HG03378 (cell line): Measurements from ENCODE around the gene DARS1.
"Not testable (repeated sequence)": the region's sequence is repeated elsewhere in the genome, so short reads cannot be mapped to it uniquely, and the experiment has no call there.

ENCODE experiments used
- ATAC-seq: cut with Tn5 transposase; IDR thresholded peaks from one replicate; pipeline ENCODE4 v1.9.1; 2021; ENCODE audit warnings: mild to moderate bottlenecking, moderate library complexity; ENCODE audit not compliant: unreplicated experiment

Gene DARS1

DNA sequence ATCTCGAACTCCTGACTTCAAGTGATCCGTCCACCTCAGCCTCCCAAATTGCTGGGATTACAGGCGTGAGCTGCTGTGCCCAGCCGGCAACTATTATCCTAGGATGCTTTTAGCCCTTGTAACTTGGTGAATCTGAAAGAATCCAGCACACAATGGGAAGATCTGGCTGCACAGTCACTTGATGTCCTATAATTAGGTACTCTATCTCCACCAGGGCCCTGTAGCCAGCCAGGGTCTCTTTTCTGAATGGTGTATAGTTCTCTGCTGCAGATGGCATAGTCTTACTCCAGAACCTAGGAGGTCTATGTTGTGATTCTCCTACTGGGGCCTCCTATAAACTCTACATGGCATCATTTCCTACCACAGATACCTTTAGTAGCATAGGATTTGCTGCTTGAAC, 95.3 kb downstream of the DARS1 start:
- ATAC-seq, result no peak

DNA sequence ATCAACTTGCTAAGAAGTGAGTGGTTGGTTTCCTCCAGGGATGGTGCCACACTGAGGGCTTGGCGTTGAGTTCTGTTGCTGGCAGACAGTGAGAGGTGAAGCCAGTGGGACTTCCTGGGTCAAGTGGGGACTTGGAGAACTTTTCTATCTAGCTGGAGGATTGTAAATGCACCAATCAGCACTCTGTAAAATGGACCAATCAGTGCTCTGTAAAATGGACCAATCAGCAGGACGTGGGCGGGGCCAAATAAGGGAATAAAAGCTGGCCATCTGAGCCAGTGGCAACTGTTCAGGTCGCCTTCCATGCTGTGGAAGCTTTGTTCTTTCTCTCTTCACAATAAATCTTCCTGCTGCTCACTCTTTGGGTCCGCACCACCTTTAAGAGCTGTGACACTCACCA, 96.8 kb downstream of the DARS1 start:
- not testable (repeated sequence) for ATAC-seq

DNA sequence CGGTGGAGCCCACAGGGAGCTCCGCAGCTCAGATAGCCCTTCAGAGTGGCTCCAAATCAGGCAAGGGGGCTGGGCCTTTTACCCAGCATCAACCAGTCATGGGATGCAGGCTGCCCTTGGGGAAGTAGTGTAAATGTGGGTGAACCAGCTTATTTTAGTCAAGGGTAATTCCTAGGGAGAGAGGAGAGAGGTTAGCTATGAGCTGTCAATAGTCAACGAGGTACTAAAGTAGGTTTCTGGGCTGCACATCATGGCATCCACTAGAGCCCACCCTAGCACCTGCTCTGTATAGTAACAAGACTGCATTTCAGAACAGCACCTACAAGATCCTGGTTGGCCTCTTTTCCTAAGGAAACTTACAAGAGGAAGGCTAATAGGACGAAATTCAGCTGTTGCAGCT, 99.7 kb downstream of the DARS1 start:
- ATAC-seq, result no peak

DNA sequence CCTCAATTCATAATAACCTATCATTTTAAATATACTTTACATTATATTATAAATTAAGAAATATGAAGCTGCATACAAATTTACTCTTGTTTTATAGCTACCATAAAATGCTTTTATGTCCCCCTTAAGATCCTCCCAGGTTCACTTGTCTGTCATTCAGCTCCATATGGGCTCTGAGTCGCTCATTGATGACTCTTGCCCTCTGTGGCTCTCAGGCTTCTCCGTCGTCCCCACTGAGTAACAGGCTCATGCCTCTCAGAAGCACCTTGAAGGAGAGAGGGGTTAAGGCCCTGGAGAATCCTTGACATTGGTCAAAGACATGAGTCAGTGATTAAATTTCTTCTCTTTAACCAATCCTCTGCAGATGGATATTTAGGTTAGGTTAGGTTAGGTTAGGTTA, 103.0 kb downstream of the DARS1 start:
- ATAC-seq, result no peak

DNA sequence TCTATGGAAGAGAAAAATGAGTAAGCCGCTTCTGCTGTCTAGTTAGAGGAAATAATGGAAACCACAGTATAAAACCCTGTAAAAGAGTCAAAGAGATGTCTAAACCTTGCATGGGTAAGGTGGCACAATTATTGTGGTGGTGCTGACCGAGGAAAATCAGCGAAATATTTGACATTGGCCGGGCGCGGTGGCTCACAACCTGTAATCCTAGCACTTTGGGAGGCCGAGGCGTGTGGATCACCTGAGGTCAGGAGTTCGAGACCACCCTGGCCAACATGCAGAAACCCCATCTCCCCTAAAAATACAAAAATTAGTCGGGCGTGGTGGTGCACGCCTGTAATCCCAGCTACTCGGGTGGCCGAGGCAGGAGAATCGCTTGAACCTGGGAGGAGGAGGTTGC, 108.7 kb downstream of the DARS1 start:
- not testable (repeated sequence) for ATAC-seq

DNA sequence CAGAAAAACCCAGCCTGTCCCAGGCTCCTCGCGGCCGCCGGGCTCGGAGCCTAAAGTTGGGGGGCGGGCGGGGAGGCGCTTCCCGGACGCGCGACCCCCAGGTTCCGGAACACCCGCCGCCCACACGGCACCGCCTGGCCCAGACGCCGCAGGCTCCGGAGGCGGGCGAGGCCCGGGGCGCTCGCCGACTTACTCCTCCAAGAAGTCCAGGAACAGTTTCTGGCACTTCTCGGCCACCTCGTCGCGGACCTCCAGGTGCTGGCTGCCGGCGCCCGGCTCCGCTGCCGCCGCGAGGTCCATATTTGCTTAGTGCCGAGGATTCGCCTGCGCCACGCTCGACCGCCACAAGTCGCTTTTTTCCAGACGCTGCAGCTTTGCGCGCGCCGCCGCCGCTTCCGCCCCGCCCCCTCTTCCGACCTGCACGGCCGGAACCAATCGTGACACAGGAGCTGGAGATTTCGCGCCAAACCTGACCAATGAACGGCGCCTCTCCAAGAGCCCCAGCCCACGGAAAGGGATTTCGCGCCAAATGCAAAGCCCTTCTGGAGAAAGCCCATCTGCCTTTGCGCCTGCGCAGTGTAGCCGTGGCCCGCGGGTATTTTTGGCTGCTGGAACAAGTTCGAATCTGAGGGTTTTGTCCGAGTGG, 109.2 kb downstream of the DARS1 start, which contains the start of gene MCM6:
Gene MCM6, minus strand, starts transcription at position 378 of the 646 bp plus-strand sequence. Its CDS starts 78 bp downstream, at position 300.
- peak; percentile 82 for ATAC-seq

DNA sequence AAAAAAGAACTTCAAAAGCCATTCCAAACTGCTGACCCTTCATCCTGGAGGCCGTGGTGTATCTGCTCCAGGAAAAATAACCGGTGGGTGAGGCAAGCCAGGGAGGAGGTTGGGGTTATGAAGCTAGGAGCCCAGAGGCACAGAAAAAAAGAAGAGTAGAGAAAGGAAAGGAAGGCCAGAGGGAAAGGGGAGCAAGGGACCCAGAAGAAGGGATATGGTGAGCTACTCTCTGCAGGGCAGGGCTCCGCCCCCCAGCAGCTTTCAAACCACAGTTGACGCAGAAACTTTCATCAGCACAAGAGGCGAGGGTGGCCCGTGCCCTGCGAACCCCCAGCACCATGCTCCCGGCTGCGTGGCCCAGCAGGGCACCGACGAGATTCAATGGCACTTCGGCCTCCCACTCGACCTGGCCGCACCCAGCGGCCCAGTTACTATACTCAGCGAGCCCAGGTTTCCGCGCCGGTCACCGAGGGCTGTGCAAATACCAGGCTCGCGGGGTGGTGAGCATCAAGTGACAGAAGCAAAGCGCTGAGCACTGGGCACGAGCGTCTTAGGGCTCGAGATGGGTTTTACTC, 109.8 kb downstream of the DARS1 start:
- peak; percentile 64 for ATAC-seq

DNA sequence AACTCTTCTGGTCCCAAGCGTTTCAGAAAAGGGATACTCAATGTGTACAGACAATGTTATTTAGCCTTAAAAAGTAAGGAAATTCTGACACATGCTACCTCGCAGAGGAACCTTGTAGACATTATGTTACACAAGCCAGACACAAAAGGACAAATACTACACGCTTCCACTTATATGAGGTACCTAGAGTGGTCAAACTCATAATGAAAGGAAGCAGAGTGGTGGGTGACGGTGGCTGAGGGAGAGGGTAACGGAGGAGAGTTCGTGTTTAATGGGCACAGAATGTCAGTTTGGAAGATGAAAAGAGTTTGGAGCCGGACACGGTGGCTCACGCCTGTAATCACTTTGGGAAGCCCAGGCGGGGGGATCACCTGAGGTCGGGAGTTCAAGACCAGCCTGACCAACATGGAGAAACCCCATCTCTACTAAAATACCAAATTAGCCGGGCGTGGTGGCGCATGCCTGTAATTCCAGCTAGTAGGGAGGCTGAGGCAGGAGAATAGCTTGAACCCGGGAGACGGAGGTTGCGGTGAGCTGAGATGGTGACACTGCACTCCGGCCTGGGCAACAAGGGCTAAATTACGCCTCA, 110.6 kb downstream of the DARS1 start:
- ATAC-seq, result no peak

DNA sequence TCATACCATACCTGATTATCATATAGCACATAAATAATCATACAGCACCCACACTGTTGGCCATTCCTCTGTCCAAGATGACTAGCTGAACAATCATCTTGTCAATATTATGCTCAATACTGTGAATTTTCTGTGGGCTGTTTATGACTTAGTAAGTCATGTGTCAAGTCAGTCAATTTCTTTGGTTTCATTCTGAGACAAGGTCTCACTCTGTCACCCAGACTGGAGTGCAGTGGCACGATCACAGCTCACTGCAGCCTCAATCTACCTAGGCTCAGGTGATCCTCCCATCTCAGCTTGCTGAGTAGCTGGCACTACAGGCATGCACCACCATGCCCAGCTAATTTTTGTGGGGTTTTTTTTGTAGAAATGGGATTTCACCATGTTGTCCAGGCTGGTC, 114.9 kb downstream of the DARS1 start:
- ATAC-seq, result peak; percentile 71

DNA sequence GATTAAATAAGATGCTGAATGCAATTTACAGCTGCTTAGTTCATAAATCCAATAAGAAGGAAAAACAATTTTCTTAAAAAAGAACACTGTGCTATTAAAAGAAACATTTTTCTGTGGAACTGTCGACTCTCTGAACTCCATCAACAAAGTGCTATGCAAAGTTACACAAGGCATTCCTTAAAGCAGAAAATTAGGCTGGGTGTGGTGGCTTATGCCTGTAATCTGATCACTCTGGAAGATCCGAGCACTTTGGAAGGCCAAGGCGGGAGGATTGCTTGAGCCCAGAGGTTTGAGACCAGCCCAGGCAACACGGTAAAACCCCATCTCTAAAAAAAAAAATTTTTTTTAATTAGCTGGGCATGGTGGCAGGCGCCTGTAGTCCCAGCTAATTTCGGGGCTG, 122.2 kb downstream of the DARS1 start:
- ATAC-seq, result no peak

DNA sequence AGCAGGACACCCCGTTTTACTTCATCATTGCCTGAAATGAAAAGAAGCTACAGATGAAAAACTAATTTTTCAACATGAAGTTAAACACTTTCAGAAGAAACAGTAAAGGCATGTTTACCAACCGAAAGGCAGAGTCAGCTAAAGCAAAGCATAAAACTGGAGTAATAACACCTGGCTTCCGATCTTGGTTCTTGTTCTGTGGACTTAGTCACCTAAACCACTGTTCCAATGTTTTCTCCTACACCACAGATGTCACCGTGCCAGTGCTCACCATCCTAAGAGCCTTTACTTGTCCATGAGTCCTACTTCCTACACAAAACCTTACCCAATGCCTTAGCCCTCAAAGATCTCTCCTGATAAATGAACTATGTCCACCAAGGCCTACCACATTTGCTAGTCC, 122.7 kb downstream of the DARS1 start:
- ATAC-seq, result no peak
